SH-SY5Y (cell line): ENCODE data around the gene KIF25.

Source experiments
- GATA2 ChIP-seq: IDR thresholded peaks from 2 replicates; pipeline ENCODE4 v1.6.1; 2011; ENCODE audit warnings: mild to moderate bottlenecking, low read depth, low read length
- GATA3 ChIP-seq: IDR thresholded peaks from 2 replicates; pipeline ENCODE4 v1.6.1; 2011; ENCODE audit warnings: low read depth, mild to moderate bottlenecking, low read length, moderate library complexity

- TF ChIP-seq GATA3 (no peak), GATA2 (no peak)
Measured at GRCh38 chr6:168050225-168050880, 52.9 kb downstream of the KIF25 start.
